ENCODE measurements around the gene BANK1. TPM values are rescaled to one million over a fixed set of nuclear protein-coding genes. Genes with fewer than 3 reads are reported as not detected.

Gene BANK1
- total RNA-seq, 2 experiments from 2014 or later: not detected

GRCh38 chr4:101864660-101865059, 74.1 kb downstream of the BANK1 start:
- no TSS peak for BruUV-seq (replicated peaks)
- Histone ChIP-seq H3K9me3 (ENCODE audit: low read length) (no peaks in the 10 kb centered on the region), H3K27ac (ENCODE audit: low read depth, low read length, poor library complexity, severe bottlenecking) (no peak overlapping the region), H2AFZ (ENCODE audit: low read length) (no peak overlapping the region), H3K4me1 (ENCODE audit: insufficient read depth, low read length, poor library complexity, severe bottlenecking) (peaks cover 8% of the 10 kb centered on the region), H3K4me3 (ENCODE audit: low read depth, low read length, poor library complexity, severe bottlenecking) (no peak overlapping the region), H3K79me2 (ENCODE audit: insufficient read depth, low read depth, low read length) (no peaks in the 10 kb centered on the region), H3K9me2 (ENCODE audit: insufficient read depth, low read length) (no peaks in the 10 kb centered on the region), H3K36me3 (ENCODE audit: insufficient read depth, low read length) (no peaks in the 10 kb centered on the region), H4K20me1 (ENCODE audit: insufficient read depth, low read length) (no peaks in the 10 kb centered on the region), H3K4me2 (ENCODE audit: low read length) (no peak overlapping the region)
- no peak for DNase-seq (ENCODE audit: low spot score)
- ChIA-PET POLR2A (no interaction called here), CTCF (ENCODE audit: unreplicated experiment) (no interaction called here)
- no peak for TF ChIP-seq EZH2phosphoT487 (IDR thresholded peaks at IDR 0.05; ENCODE audit: borderline replicate concordance, low read depth, low read length)
- TF ChIP-seq CTCF (conservative IDR thresholded peaks at IDR 0.05; ENCODE audit: low read length): no peak
- intact Hi-C loops (cut with micrococcal nuclease; ENCODE audit: unreplicated experiment): no loop called here

DNA sequence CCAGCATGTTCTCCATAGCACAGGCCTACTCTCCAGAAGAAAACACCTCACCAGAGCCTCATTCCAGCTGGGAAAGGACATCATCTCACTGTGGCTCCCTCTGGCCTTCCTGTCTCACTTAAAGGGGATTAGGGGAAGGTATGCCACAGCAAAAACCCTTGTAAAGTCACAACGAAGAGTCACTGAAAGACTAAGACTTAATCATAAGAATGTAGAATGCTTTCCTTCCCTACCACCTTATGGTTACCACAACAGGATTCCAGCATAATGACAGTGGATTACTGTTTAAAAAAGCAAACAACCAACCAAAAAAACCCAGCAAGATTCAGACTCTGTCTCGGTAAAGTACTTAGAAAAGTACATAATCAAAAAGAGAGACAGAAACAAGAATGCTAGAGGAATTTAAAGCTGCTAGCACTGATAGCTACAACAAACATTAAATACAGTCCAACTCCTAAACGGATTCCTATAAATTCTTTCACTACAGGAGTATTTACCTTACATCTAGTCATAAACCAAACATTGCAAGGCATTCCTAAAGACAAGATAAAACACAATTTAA, 75.1 kb downstream of the BANK1 start:
- Histone ChIP-seq H3K4me2 (ENCODE audit: low read length) (no peak overlapping the region), H4K20me1 (ENCODE audit: insufficient read depth, low read length) (no peaks in the 10 kb centered on the region), H3K36me3 (ENCODE audit: insufficient read depth, low read length) (no peaks in the 10 kb centered on the region), H2AFZ (ENCODE audit: low read length) (no peak overlapping the region), H3K4me1 (ENCODE audit: insufficient read depth, low read length, poor library complexity, severe bottlenecking) (peaks cover 8% of the 10 kb centered on the region), H3K9me2 (ENCODE audit: insufficient read depth, low read length) (no peaks in the 10 kb centered on the region), H3K9me3 (ENCODE audit: low read length) (no peaks in the 10 kb centered on the region), H3K79me2 (ENCODE audit: insufficient read depth, low read depth, low read length) (no peaks in the 10 kb centered on the region), H3K27ac (ENCODE audit: low read depth, low read length, poor library complexity, severe bottlenecking) (no peak overlapping the region), H3K4me3 (ENCODE audit: low read depth, low read length, poor library complexity, severe bottlenecking) (no peak overlapping the region)
- ChIA-PET POLR2A (no interaction called here), CTCF (ENCODE audit: unreplicated experiment) (no interaction called here)
- intact Hi-C loops (cut with micrococcal nuclease; ENCODE audit: unreplicated experiment): no loop called here
- no peak for DNase-seq (ENCODE audit: low spot score)
- no TSS peak for BruUV-seq (replicated peaks)
- TF ChIP-seq EZH2phosphoT487 (IDR thresholded peaks at IDR 0.05; ENCODE audit: borderline replicate concordance, low read depth, low read length) (no peak), CTCF (conservative IDR thresholded peaks at IDR 0.05; ENCODE audit: low read length) (no peak)

DNA sequence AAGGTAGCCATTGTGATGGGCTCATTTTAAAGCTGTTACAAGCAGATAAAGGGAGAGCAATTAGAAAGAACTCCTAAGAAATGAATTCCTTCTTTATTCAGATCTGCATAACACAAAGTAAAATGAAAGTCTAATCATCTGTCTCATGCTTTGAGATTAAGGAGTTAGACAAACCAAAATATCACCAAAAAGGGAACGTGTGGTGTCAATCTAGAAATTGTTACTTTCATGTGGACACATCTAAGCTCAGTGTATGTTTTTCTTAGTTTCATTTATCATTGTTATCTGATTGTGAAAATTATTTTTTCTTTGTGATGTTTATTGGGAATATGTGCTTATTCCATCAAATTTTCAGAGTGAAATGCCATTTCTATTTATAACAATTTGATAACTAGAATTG, 80.3 kb downstream of the BANK1 start:
- intact Hi-C loops (cut with micrococcal nuclease; ENCODE audit: unreplicated experiment): no loop called here
- no peaks in the 10 kb centered on the region for H3K4me1 ChIP-seq (ENCODE audit: insufficient read depth, low read length, poor library complexity, severe bottlenecking)
- H3K27ac ChIP-seq (ENCODE audit: low read depth, low read length, poor library complexity, severe bottlenecking): no peak overlapping the region
- H2AFZ ChIP-seq (ENCODE audit: low read length): no peak overlapping the region
- DNase-seq (ENCODE audit: low spot score): no peak
- no peak for TF ChIP-seq CTCF (conservative IDR thresholded peaks at IDR 0.05; ENCODE audit: low read length)
- no peak for TF ChIP-seq EZH2phosphoT487 (IDR thresholded peaks at IDR 0.05; ENCODE audit: borderline replicate concordance, low read depth, low read length)
- no peaks in the 10 kb centered on the region for H3K79me2 ChIP-seq (ENCODE audit: insufficient read depth, low read depth, low read length)
- H4K20me1 ChIP-seq (ENCODE audit: insufficient read depth, low read length): no peaks in the 10 kb centered on the region
- POLR2A ChIA-PET: no interaction called here
- no peak overlapping the region for H3K4me2 ChIP-seq (ENCODE audit: low read length)
- no peak overlapping the region for H3K4me3 ChIP-seq (ENCODE audit: low read depth, low read length, poor library complexity, severe bottlenecking)
- no peaks in the 10 kb centered on the region for H3K9me3 ChIP-seq (ENCODE audit: low read length)
- H3K36me3 ChIP-seq (ENCODE audit: insufficient read depth, low read length): no peaks in the 10 kb centered on the region
- CTCF ChIA-PET (ENCODE audit: unreplicated experiment): no interaction called here
- H3K9me2 ChIP-seq (ENCODE audit: insufficient read depth, low read length): no peaks in the 10 kb centered on the region
- no TSS peak for BruUV-seq (replicated peaks)
